Midbrain (tissue), 1 donor: ENCODE results near the gene DUS1L.

Source experiments
- DNase-seq: peaks from one replicate; lab custom pipeline; 2025; lab: John Stamatoyannopoulos, UW

DUS1L gene

DNA sequence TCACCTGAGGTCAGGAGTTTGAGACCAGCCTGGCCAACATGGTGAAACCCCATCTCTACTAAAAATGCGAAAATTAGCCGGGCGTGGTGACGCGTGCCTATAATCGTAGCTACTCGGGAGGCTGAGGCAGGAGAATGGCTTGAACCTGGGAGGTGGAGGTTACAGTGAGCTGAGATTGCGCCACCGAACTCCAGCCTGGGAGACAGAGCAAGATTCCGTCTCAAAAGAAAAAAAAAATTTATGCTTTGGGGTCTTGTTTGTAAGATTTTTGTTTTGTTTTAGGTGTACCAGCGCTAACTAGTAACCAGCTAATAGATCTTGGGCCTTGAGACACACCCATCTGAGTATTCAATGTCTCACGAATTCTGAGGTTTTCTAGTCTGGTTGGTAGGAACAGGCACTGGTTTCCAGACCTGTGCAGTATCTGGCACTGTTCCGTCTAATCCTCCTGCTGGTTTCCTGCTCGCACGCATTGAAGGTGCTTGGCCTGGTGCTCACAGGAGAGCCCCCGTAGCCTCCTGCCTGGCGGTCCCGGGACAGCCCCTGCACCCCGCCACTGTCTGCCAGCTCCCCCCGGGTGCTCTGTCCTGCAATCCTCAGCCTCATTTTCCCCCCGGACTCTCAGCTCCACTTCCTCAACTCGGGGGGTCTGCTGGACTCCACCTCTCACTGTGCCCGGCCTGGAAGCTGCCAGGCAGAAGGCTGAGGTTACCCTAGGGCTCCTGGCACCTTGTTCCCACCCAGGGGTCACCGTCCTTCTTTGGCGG lies 10.6 kb upstream of the DUS1L start:
- DNase-seq: no peak

DNA sequence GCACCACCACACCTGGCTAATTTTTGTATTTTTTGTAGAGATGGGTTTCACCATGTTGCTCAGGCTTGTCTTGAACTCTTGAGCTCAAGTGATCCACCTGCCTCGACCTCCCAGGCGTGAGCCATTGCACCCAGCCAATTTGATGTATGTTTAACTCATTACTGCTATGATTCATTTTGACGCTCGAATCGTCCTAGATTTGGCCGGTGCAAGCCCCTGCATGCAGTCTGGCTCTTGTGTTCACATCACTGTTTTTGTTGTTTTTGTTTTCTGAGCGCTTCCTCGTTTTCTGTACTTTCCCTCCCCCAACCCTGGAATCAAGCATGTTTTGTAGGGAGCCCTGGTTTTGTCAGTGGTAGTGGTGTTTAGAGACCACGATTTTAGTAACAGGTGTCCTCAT lies 7.8 kb upstream of the DUS1L start:
- DNase-seq: no peak

DNA sequence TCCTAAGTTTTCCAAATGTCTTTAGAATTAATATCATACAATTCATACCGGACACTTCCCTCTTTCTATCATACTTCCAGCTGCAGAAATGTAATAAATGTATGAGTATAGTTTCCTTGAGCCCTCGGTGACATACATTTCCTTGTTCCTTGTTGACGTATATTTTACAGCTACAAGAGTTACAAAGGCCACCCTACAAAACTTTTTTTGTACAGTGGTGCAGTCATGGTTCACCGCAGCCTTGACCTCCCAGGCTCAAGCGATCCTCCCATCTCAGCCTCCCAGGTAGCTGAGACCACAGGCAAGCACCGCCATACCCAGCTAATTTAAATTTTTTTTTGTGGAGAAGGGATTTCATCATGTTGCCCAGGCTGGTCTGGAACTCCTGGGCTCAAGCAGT lies 7.2 kb upstream of the DUS1L start:
- DNase-seq: no peak

DNA sequence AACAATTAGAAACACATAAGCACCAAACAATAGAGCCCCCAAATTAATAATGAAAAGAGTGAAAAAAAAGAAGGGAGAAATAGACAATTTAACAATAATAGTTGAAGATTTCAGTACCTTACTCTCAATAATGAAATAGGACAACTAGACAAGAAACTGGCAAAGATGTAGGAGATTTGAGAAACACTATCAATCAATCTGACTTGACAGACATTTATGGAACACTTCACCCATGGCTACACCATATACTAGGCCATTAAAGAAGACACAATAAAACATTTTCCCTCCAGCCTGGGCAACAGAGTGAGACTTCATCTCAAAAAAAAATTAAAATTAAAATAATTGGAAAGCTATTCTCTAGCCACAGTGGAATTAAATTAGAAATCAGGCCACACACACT lies 5.0 kb upstream of the DUS1L start:
- DNase-seq: no peak

DNA sequence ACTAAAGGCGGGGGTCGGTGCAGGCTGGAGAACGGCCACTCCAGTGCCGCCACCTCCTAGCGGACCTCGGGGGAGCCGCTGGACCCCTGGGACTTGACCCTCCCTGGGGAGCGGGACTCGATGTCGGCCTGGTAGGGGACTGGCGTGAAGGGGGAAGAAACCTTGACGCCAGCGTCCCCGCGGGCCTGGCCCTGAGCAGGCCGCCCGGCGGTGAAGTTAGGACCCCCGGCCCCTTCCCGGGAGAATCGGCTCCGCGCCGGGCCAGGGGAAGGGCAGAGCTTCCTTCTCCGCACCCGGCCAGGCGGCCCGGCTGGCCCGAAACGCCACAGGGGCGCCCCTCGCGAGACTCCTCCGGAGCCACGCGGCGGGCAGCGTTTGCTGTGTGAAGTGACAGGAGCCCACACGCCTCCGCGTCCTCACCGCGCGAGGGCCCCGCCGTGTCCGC lies 389 bp downstream of the DUS1L start:
- no peak for DNase-seq

DNA sequence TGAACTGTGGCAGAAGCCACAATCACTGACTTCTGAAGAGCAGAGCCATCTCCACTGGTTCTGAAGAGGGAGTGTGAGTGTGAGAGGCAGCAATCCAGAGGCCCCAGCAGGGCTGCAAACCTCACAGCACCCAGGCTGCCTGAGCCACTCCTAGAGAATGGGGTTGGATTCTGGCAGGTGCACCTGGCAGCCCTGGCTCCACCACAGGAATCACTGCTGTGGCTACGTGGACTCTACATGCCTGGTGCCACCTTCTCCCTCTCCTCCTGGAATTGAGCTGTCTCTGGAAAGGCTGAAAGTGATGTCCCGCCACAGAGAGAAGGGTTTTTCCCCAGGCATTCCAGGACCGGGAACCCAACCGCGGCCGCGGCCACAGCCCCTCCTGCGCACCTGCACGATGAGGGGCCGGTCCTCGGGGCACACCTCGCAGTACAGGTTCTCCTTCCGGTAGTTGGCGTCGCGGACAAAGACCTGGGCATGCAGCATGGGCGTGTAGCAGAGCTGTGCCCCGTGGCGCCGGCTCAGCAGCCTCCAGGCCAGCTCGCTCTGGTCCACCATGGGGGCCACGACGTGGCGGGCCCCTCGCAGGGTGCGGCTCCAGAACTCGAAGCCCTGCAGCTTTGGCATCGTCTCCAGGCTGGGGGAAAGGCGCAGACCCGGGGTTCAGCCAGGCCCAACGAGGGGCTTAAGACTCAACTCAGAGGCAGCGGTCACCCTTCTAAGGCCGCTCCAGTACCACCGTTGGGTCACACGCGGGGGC lies 991 bp downstream of the DUS1L start:
- DNase-seq: no peak

DNA sequence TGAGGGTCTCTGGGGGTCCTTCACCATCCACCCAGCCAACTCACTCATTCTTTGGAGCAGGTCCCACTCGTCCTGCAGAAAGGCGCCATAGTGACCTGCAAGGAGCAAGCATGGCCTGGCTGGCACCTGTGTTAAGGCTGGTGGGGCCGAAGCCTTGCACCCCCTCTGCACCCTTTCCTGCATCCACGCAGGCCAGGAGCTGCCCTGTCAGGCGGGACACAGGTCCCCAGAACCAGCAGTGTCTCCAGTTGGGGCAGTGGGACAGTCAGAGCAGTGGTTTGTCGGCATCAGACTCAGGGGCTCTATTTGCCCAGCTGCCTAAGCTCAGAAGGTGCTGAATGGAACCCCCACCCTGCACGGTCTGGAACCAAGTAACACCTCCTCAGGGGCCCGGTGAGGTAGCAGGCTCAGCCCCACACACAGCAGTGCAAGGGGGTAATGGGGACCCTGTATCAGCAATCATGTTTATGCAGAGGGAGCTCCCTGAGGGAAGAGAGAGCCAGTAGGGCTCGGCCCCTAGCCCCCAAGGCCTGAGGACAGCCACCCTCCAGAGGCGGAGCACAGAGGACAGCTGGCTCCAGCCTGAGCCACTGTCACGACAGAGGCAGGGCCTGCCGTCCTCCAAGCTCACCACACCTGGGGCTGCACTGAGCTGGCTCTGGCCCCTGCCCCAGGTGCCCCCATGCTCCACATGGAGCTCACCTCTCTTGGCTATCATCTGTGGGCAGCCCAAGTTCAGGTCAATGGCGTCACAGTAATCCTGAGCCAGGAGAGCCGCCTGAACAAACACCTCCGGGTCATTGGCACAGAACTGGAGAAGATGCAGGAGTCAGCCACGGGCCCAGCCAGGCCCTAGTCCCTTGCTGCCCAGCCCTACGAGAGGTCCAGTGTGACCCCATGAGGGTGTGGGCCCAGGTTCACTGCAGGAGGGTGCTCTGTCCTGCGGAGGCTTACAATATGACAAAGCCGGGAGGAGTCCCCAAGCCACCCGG lies 1.9 kb downstream of the DUS1L start:
- no peak for DNase-seq

DNA sequence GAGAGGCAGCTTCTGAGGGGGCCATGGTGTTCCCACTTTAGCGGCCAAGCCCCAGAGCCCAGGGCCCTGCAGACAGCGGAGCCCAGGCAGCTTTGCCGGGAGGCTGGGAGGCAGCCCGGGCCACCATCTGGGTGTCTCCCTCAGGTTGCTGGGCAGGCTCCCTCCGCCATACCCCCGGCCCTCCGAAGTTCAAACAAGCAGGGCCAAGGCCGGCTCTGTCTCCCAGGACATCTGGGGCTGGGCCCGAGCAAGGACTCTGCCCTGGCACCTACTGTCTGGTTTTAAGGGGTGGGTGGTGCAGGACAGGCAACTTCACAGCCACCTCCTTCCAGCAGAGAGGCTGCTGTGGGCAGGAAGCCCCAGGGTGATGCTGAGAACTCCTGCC lies 2.6 kb downstream of the DUS1L start:
- no peak for DNase-seq

DNA sequence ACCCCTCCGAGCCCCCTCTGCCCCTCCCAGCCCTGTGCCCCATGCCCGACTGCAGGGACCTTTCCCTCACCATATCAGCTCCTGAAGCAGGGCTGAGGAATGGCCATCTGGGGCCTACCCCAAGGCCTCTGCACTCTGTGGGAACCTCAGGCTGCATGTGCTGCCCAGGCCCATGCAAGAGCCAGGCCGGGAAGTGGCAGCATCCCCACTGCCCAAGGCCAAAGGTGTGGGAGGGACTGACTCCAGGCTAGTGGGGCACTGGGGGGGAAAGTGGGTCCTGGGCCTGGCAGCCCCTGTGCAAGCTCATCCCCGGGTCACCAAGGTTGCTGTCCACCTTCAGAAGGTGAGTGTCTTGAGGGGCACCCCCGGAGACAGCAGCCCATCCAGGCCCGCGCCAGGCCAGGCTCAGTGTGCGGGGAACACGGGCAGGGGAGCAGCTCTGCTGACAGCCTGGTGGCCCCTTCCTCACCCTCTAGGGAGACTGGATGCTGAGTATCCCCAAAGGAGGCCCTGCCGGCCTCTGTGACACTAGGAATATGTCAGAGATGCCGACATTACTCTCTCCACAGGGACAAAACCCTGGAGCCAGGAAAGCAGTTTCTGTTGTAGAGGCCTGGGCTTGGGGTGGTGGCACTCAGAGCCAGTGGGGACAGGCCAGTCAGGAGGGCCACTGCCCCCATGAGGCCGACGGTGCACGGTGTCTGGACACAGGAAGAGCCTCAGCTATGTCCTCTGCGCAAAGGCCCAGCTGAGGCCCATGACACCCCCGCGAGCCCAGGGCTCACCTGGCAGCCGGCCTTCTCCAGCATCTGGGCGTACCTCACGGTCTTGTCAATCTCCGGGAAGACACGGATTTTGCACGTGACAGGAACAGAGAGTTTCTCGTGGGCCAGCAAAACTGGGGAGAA lies 3.3 kb downstream of the DUS1L start:
- DNase-seq: no peak

DNA sequence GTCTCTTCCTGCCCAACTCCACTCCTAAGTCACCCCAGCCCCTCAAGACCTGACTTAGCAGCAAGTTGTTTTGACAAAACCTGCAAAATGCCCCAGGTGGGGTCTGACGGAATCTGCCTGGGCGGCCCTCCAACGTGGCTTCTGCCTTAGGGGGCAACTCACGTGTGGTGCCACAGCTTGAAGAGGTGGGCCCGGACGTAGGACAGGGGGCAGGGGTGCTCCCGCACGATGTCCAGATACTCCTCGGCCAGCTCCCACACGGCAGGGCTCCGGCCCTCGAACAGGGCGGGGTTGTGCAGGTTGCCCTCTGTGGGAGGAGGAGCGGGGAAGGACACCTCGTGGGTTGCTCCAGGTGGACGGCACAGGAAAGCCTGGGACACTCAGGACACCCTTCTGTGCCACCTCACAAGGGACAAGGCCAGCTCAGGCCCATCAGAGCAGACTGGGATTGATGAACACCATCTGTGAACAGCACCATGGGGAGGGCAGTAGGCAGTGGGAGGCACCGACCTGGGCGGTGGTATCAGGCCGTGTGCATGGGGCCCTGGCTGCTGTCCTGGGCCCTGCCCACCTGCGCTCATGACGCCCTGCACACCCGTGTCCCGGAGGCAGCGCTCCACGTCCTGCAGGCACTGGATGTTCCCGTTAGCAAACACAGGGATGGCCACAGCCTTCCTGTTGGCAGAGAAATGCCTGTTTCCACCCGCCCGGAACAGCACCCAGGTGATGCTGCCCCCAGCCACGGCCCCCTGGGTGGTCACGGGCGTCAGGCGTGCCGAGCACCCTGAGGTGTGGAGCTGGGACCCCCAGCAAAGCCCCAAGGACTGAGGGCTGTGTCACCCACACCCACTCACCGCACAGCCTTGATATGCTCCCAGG lies 4.3 kb downstream of the DUS1L start:
- DNase-seq: no peak

DNA sequence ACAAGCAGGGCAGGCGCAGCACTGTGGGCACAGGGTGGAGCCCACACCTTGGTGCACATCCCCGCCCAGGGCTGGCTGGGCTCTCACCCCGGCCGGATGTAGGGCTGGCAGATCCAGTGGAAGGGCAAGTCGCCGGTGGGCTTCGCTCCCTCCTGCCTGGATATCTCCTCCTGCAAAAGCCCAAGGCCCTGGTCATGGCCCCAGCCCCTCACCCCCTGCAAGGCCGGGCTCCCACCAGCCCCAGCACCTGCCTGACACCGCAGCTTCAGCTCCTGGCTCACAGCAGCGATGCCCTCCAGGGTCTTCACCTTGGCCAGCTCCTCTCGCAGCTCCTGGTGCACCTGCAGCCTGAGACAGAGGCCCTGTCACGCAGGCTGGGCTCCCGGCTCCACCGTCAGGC lies 5.0 kb downstream of the DUS1L start:
- DNase-seq: no peak

DNA sequence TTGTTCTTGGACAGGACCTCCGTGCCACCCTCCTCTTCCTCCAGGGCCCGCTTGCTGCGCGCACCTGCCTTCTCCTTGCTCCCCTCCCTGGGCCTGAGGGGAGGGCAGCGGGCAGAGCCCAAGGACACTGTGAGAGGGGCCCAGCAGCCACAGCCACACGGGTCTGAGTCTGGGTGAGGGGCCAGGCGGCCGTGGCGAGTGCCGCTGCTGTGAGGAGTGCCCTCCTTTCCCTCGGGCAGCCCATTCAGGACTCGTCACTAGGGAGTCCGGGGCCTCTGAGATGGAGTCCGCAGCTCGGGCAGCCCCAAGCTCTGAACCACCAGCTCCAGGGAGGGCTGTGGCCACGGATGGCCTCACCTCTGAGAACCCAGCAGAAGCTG lies 5.6 kb downstream of the DUS1L start:
- no peak for DNase-seq

DNA sequence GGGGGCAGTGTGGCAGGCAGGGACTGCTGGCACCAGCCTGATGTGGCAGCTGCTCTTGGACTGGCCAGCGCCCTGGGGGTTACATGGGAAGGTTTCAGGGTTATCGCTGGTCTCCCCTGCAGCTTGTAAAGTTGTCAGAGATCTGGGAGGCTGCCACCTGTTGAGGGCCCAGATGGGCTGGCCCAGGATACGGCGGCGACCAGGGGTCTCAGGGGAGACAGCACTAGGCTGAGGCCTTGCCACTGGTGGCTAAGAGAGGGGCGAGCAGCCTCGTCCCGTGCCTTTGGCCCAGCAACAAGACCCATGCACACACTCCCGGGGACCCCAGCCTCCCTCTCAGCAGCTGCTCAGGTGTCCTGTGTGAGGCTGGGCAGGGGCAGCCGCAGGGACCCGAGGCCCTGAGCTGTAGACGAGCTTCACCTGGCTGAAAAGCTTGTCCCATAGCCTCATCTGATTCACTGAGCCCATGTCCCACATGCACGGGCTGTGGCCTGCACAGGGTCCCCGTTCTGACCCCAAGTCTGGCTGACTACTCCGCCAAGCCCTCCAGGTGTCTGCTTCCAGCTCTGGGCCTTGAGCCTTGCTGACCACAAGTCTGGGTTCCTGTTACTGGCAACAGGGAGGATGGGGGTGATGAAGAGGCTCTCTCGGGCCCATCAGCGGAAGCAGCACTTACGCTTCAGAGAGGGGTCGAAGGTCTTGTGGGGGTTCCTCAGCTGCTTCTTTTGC lies 6.2 kb downstream of the DUS1L start:
- no peak for DNase-seq

DNA sequence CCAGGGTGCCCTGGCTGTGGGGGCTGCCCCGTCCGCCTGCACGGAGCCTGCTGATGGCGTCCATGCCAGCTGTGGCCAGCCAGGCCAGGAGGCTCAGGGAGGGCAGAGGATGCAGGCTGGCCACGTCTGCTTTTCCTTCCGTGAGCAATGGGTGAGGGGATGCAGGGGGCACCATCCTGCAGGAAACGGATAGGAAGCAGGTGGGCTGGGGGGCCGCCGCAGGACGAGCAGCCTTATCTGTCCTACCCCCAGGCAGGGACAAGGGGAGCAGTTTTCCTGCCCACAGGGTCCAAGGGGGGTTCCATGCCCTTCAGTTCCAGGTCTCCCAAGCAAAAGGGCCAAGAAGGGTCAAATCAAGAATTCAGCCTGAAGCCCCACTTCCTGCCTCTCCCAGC lies 6.8 kb downstream of the DUS1L start:
- no peak for DNase-seq

DNA sequence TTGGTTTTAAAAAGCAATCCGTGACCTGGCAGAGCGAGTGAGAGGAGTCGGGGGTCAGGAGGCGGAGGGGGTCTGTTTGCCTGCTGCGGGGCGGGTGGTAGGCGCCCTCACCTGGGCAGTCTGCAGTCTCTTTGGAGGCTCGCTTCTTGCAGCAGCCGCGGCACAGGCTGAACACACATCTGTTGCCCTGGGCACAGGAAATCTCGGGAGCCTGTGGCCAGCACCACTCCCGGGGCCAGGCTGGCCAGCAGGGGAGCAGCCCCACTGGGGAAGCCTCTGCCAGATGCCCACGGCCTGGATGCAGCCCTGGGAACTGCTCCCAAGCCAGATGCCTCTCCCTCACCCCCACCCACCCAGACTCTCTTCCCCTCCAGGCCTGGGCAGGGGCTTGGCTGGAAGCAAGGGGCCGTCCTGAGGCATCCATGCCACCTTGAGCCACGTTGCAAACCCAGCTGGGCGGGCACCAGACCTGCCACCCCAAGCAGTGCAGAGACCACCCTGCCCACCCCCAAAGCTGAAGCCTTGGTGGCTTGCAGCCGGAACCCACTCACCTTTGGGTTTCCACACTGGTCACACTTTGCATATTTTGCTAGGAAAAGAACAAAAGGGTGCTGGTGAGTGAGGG lies 7.3 kb downstream of the DUS1L start:
- DNase-seq: no peak

DNA sequence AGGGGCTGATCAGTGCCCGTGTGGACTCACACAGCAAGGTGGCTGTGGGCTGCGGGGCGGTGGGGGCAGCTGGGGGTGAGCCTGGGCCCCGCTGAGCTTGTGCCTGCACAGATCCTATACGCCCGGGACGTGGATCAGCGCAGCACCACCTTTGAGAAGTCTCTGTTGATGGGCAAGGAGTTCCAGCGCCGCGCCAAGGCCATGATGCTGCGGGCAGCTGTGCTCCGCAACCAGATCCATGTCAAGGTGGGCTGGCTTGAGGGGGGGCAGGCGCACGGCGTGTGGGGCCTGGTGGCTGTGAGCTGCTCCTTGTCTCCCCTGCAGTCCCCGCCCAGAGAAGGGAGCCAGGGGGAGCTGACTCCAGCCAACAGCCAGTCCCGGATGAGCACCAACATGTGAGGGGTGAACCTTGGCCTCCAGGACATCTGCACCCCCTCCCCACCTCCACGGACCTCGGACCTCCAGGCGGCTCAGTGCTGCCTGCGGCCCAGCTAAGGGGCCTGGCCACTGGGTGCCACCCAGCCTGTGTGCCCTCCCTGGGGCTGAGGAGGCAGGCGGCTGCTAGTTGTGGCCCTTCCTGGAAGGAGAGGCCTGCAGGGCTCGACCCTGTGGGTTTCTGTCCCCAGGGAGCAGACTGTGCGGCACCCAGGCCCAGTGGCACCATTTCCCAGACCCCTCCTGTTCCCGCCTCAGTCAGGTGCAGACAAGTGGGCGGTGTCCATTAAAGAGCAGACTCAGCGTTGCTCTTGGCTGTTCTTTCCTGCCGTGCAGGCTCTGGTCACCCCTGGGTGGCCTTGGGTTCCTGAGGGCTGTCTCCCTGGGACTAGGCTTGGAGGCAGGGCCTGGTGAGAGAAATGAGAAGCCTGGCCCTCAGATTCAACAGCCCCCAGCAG lies 8.6 kb downstream of the DUS1L start:
- no peak for DNase-seq

DNA sequence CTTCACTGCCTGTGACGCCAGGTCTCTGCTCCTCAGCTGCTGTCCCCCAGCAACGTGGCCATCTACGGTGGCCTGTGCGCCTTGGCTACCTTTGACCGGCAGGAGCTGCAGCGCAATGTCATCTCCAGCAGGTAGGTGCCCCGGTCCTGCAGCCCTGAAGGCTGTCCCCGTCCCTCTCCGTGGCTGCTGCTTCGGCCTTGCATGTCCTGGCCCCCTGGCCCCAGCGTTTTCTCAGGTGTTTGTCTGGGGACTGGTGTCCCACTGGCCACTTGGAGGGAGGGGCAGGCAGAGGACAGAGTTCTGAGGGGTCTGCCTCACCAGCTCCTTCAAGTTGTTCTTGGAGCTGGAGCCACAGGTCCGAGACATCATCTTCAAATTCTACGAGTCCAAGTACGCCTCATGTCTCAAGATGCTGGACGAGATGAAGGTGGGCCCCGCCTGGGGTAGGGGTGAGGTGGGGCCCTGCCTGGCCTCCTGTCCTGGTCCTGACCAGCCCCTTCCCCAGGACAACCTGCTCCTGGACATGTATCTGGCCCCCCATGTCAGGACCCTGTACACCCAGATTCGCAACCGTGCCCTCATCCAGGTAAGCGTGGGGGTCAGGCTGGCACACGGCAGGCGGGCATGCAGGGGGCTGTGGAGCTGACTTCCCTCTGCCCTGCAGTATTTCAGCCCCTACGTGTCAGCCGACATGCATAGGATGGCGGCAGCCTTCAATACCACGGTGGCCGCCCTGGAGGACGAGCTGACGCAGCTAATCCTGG lies 9.5 kb downstream of the DUS1L start:
- DNase-seq: no peak
